Uterus (tissue), 2 donors: ENCODE results near the gene TIMM21.

Source experiments
- CTCF ChIP-seq, 4 experiments: fragments of 200-600 bp in 2 of 4; fragments of 450-650 bp in 2 of 4; sonication (generic) in 2 of 4; IDR thresholded peaks; one replicate each; pipeline ENCODE4 v1.5.1; 2016 to 2019; ENCODE audit warnings: antibody characterized with exemption in 4 of 4, mild to moderate bottlenecking in 2 of 4, moderate library complexity in 1 of 4
- POLR2A ChIP-seq, 2 donors: fragments of 450-650 bp; IDR thresholded peaks; one replicate each; pipeline ENCODE4 v1.6.1; 2016; ENCODE audit warnings: antibody characterized with exemption in 2 of 2, mild to moderate bottlenecking in 1 of 2, moderate library complexity in 1 of 2

- TF ChIP-seq POLR2A (IDR thresholded peaks at IDR 0.05) (no peak), CTCF (IDR thresholded peaks at IDR 0.05) (no peak)
These were observed 23.7 kb downstream of the TIMM21 start for GRCh38 chr18:74171910-74172606.
